ENCODE measurements around the gene RLN3.

- TF ChIP-seq POLR2AphosphoS5 (IDR thresholded peaks at IDR 0.05; ENCODE audit: low read depth, low read length) (no peak), RAD21 (IDR thresholded peaks at IDR 0.05; ENCODE audit: low read length) (no peak), EZH2phosphoT487 (IDR thresholded peaks at IDR 0.05; ENCODE audit: borderline replicate concordance, low read depth) (no peak), CTCF (IDR thresholded peaks at IDR 0.05) (no peak), RFX5 (IDR thresholded peaks at IDR 0.05; ENCODE audit: low read length) (no peak), EP300 (IDR thresholded peaks at IDR 0.05; ENCODE audit: borderline replicate concordance in 1 of 2, low read depth in 1 of 2, low read length in 1 of 2) (no peak), PBX3 (IDR thresholded peaks at IDR 0.05) (no peak), FOXM1 (IDR thresholded peaks at IDR 0.05; ENCODE audit: low read depth) (no peak)
- TF ChIP-seq, protein P1, sequence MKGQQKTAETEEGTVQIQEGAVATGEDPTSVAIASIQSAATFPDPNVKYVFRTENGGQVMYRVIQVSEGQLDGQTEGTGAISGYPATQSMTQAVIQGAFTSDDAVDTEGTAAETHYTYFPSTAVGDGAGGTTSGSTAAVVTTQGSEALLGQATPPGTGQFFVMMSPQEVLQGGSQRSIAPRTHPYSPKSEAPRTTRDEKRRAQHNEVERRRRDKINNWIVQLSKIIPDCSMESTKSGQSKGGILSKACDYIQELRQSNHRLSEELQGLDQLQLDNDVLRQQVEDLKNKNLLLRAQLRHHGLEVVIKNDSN (IDR thresholded peaks at IDR 0.05; ENCODE audit: borderline replicate concordance, low read depth) = no peak
- TF ChIP-seq, protein P2, sequence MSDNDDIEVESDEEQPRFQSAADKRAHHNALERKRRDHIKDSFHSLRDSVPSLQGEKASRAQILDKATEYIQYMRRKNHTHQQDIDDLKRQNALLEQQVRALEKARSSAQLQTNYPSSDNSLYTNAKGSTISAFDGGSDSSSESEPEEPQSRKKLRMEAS (IDR thresholded peaks at IDR 0.05; ENCODE audit: low read depth) = no peak
Measured at GRCh38 chr19:13984186-13984585, 43.8 kb upstream of the RLN3 start.
